Upper lobe of left lung (tissue), 4 donors: ENCODE measurements around the gene SLC20A1.

ENCODE experiments used
- CTCF ChIP-seq, 6 experiments: fragments of 450-650 bp in 4 of 6; fragments of 200-600 bp in 2 of 6; sonication (generic) in 2 of 6; IDR thresholded peaks; one replicate each; pipeline ENCODE4 v1.5.1; 2016 to 2019; ENCODE audit warnings: antibody characterized with exemption in 6 of 6
- POLR2A ChIP-seq, 4 donors: fragments of 450-650 bp; IDR thresholded peaks; one replicate each; pipeline ENCODE4 v1.5.1; 2016 to 2017; ENCODE audit warnings: antibody characterized with exemption in 4 of 4, mild to moderate bottlenecking in 2 of 4
- POLR2AphosphoS5 ChIP-seq, 2 donors: sonication (generic); formaldehyde crosslinking; IDR thresholded peaks; one replicate each; pipeline ENCODE4 v1.5.1; 2017; ENCODE audit warnings: antibody characterized with exemption in 2 of 2

GRCh38 chr2:112660138-112660537 is 14.4 kb downstream of the SLC20A1 start:
- TF ChIP-seq CTCF (IDR thresholded peaks at IDR 0.05) (no peak), POLR2A (IDR thresholded peaks at IDR 0.05) (no peak), POLR2AphosphoS5 (IDR thresholded peaks at IDR 0.05) (no peak)
